ENCODE results near the gene GAL. TPM values are rescaled to one million over a fixed set of nuclear protein-coding genes. Genes with fewer than 3 reads are reported as not detected.

Gene GAL
- total RNA-seq, 8 experiments from 2014 or later = 0.27 to 65.1 (median 5.7) TPM; not detected in 1

Other genes starting within 250 kb of the GAL start
- gene PPP6R3, start 223.8 kb upstream of the GAL start, total RNA-seq = 100 to 1,000 TPM in 1 of 8 experiments, 10 to 100 TPM in 7; 49.1 to 142 (median 65.7) TPM
- 10 to 100 TPM in 1 of 8 experiments, 1 to 10 TPM in 6, under 1 TPM in 1; 0.36 to 17.8 (median 5.2) TPM for gene TESMIN, start 67.0 kb downstream of the GAL start, total RNA-seq
- 10 to 100 TPM in 4 of 8 experiments, 1 to 10 TPM in 4; 1.6 to 67.8 (median 12.4) TPM for gene CPT1A, start 157.4 kb downstream of the GAL start, total RNA-seq
- 100 to 1,000 TPM in 3 of 8 experiments, 10 to 100 TPM in 5; 78.5 to 150 (median 92.6) TPM for gene MRPL21, start 219.3 kb downstream of the GAL start, total RNA-seq
- gene IGHMBP2, start 219.3 kb downstream of the GAL start, total RNA-seq = 10 to 100 TPM in 5 of 8 experiments, 1 to 10 TPM in 3; 6.7 to 21.0 (median 10.3) TPM